Mesenchymal stem cell (in vitro differentiated cells and primary cell): Measurements from ENCODE around the gene SLC41A3.

ENCODE experiments used
- DNase-seq: peaks from one replicate; pipeline ENCODE4 v3.0.0-alpha.2; 2013
- H2AFZ ChIP-seq: one replicate; pipeline ENCODE4 v1.6.1; 2013; ENCODE audit warnings: low read depth, mild to moderate bottlenecking, control low read depth, inconsistent platforms, low read length, moderate library complexity
- H2AK5ac ChIP-seq: 2 replicates; pipeline ENCODE4 v1.6.1; 2013; ENCODE audit warnings: low read length, moderate library complexity, mild to moderate bottlenecking, inconsistent platforms; ENCODE audit not compliant: severe bottlenecking
- H2BK120ac ChIP-seq: one replicate; pipeline ENCODE4 v1.6.1; 2013; ENCODE audit warnings: low read depth, mild to moderate bottlenecking, inconsistent platforms, low read length, moderate library complexity
- H2BK12ac ChIP-seq, 2 experiments: one replicate each; pipeline ENCODE4 v1.6.1; 2013; ENCODE audit warnings: inconsistent platforms in 2 of 2, low read length in 2 of 2, mild to moderate bottlenecking in 2 of 2, moderate library complexity in 2 of 2, control low read depth in 1 of 2
- H2BK15ac ChIP-seq: one replicate; pipeline ENCODE4 v1.6.1; 2013; ENCODE audit warnings: mild to moderate bottlenecking, low read depth, inconsistent platforms; ENCODE audit not compliant: poor library complexity, severe bottlenecking
- H2BK5ac ChIP-seq: 2 replicates; pipeline ENCODE4 v1.6.1; 2013; ENCODE audit warnings: low read depth, mild to moderate bottlenecking, low read length, control low read depth, inconsistent platforms; ENCODE audit not compliant: poor library complexity, severe bottlenecking
- H3K14ac ChIP-seq, 2 experiments: one replicate each; pipeline ENCODE4 v1.6.1; 2013; ENCODE audit warnings: inconsistent platforms in 2 of 2, low read length in 2 of 2, control low read depth in 1 of 2, mild to moderate bottlenecking in 1 of 2, moderate library complexity in 1 of 2
- H3K18ac ChIP-seq, 2 experiments: one replicate each; pipeline ENCODE4 v1.6.1; 2013; ENCODE audit warnings: inconsistent platforms in 2 of 2, low read length in 2 of 2, control low read depth in 1 of 2, low read depth in 1 of 2, mild to moderate bottlenecking in 1 of 2
- H3K23ac ChIP-seq, 2 experiments: one replicate each; pipeline ENCODE4 v1.6.1; 2013; ENCODE audit warnings: inconsistent platforms in 2 of 2, low read length in 2 of 2, mild to moderate bottlenecking in 2 of 2, moderate library complexity in 2 of 2, control low read depth in 1 of 2
- H3K27ac ChIP-seq: 2 replicates; pipeline ENCODE4 v1.5.1; 2013; ENCODE audit warnings: mild to moderate bottlenecking, moderate library complexity, low read length, control low read depth, inconsistent platforms; ENCODE audit not compliant: poor library complexity, severe bottlenecking
- H3K27me3 ChIP-seq, 2 experiments: 2 replicates each; pipeline versions ENCODE4 v1.6.1 to v1.7.0; 2013; ENCODE audit warnings: low read length in 2 of 2, mild to moderate bottlenecking in 2 of 2, moderate library complexity in 2 of 2, control low read depth in 1 of 2, inconsistent platforms in 1 of 2; ENCODE audit not compliant: control insufficient read depth in 1 of 2, insufficient read depth in 1 of 2
- H3K36me3 ChIP-seq, 2 experiments: 2 replicates each; pipeline versions ENCODE4 v1.6.1 to v1.7.0; 2013; ENCODE audit warnings: low read length in 2 of 2, control low read depth in 1 of 2, inconsistent platforms in 1 of 2, low read depth in 1 of 2, mild to moderate bottlenecking in 1 of 2; ENCODE audit not compliant: insufficient read depth in 2 of 2, control insufficient read depth in 1 of 2
- H3K4ac ChIP-seq, 2 experiments: one replicate each; pipeline ENCODE4 v1.6.1; 2013; ENCODE audit warnings: inconsistent platforms in 2 of 2, low read length in 2 of 2, mild to moderate bottlenecking in 2 of 2, moderate library complexity in 2 of 2, control low read depth in 1 of 2, low read depth in 1 of 2
- H3K4me1 ChIP-seq: 2 replicates; pipeline ENCODE4 v1.6.1; 2013; ENCODE audit warnings: low read depth, low read length, control low read depth; ENCODE audit not compliant: control insufficient read depth, insufficient read depth
- H3K4me2 ChIP-seq: 2 replicates; pipeline ENCODE4 v1.6.1; 2013; ENCODE audit warnings: low read length, mild to moderate bottlenecking, inconsistent platforms; ENCODE audit not compliant: poor library complexity, severe bottlenecking
- H3K4me3 ChIP-seq, 2 experiments: 2 replicates each; pipeline versions ENCODE4 v1.5.1 to v1.7.0; 2013; ENCODE audit warnings: low read length in 2 of 2, mild to moderate bottlenecking in 2 of 2, control low read depth in 1 of 2, low read depth in 1 of 2; ENCODE audit not compliant: insufficient read depth in 1 of 2
- H3K79me1 ChIP-seq: replicated peaks from 2 replicates; pipeline ENCODE4 v1.6.1; 2013; ENCODE audit warnings: mild to moderate bottlenecking, control low read depth, low read length, inconsistent platforms; ENCODE audit not compliant: poor library complexity, severe bottlenecking
- H3K9ac ChIP-seq: 2 replicates; pipeline ENCODE4 v1.7.0; 2013; ENCODE audit warnings: mild to moderate bottlenecking, low read length, moderate library complexity
- H3K9me3 ChIP-seq: 2 replicates; pipeline ENCODE4 v1.7.0; 2013; ENCODE audit warnings: mild to moderate bottlenecking, low read length; ENCODE audit not compliant: control insufficient read depth
- H4K8ac ChIP-seq: one replicate; pipeline ENCODE4 v1.6.1; 2013; ENCODE audit warnings: inconsistent platforms, mild to moderate bottlenecking, low read length, moderate library complexity
- H4K91ac ChIP-seq: one replicate; pipeline ENCODE4 v1.6.1; 2013; ENCODE audit warnings: mild to moderate bottlenecking, low read length, inconsistent platforms
- WGBS: methylation state at CpG from one replicate; pipeline ENCODE4 v1.1.7; 2013; ENCODE audit warnings: mixed read lengths; 5-methylcytosine and 5-hydroxymethylcytosine counted together

SLC41A3 gene

GRCh38 chr3:126107957-126108675 is 24.2 kb upstream of the SLC41A3 start:
- WGBS: 87% methylated on average over 7 of the region's 8 CpGs
- H3K79me1 ChIP-seq: no peaks in the 10 kb centered on the region

GRCh38 chr3:126107203-126107939 is 23.4 kb upstream of the SLC41A3 start:
- Histone ChIP-seq H3K9me3 (no peaks in the 10 kb centered on the region), H3K14ac (no peak overlapping the region), H2AFZ (no peak overlapping the region), H3K36me3 (no peaks in the 10 kb centered on the region), H3K9ac (no peak overlapping the region), H3K4me2 (no peak overlapping the region), H3K4me1 (no peaks in the 10 kb centered on the region), H3K23ac (no peak overlapping the region), H3K18ac (no peak overlapping the region), H4K91ac (no peak overlapping the region), H2AK5ac (no peak overlapping the region), H3K27ac (no peak overlapping the region), H2BK5ac (no peak overlapping the region), H2BK120ac (no peak overlapping the region), H2BK12ac (no peak overlapping the region), H3K4me3 (no peak overlapping the region), H3K27me3 (peaks cover 0 to 8% of the 10 kb centered on the region in 2 experiments), H2BK15ac (no peak overlapping the region), H3K79me1 (no peaks in the 10 kb centered on the region), H3K4ac (no peak overlapping the region), H4K8ac (no peak overlapping the region)
- 87% methylated on average over 17 of the region's 17 CpGs for WGBS
- DNase-seq: no peak

More at GRCh38 chr3:126107957-126108675, 24.2 kb upstream of the SLC41A3 start:
- Histone ChIP-seq H3K36me3 (no peaks in the 10 kb centered on the region), H3K4ac (no peak overlapping the region), H2AFZ (no peak overlapping the region), H4K8ac (no peak overlapping the region), H3K27ac (no peak overlapping the region), H2BK5ac (no peak overlapping the region), H3K9me3 (no peaks in the 10 kb centered on the region), H2BK12ac (no peak overlapping the region), H4K91ac (no peak overlapping the region), H3K9ac (no peak overlapping the region), H3K4me3 (no peak overlapping the region), H2AK5ac (no peak overlapping the region), H3K18ac (no peak overlapping the region), H3K14ac (no peak overlapping the region), H3K27me3 (peaks cover 0 to 8% of the 10 kb centered on the region in 2 experiments), H2BK120ac (no peak overlapping the region), H3K4me1 (no peaks in the 10 kb centered on the region), H2BK15ac (no peak overlapping the region), H3K23ac (no peak overlapping the region), H3K4me2 (no peak overlapping the region)
- DNase-seq: no peak

- H3K4me2 ChIP-seq: no peak overlapping the region
- peaks cover 0 to 3% of the 10 kb centered on the region in 2 experiments for H3K27me3 ChIP-seq
- H3K14ac ChIP-seq: no peak overlapping the region
- H3K4me3 ChIP-seq: no peak overlapping the region
- 89% methylated on average over 20 of the region's 21 CpGs for WGBS
- H3K18ac ChIP-seq: no peak overlapping the region
- H2BK5ac ChIP-seq: no peak overlapping the region
- no peak overlapping the region for H4K8ac ChIP-seq
- no peak overlapping the region for H4K91ac ChIP-seq
- H3K27ac ChIP-seq: no peak overlapping the region
- H3K36me3 ChIP-seq: no peaks in the 10 kb centered on the region
- H2BK12ac ChIP-seq: no peak overlapping the region
- H3K9me3 ChIP-seq: no peaks in the 10 kb centered on the region
- DNase-seq: no peak
- no peak overlapping the region for H2AFZ ChIP-seq
- H3K4me1 ChIP-seq: no peaks in the 10 kb centered on the region
- H3K9ac ChIP-seq: no peak overlapping the region
- no peaks in the 10 kb centered on the region for H3K79me1 ChIP-seq
- no peak overlapping the region for H3K23ac ChIP-seq
- no peak overlapping the region for H2BK15ac ChIP-seq
- no peak overlapping the region for H3K4ac ChIP-seq
- H2AK5ac ChIP-seq: no peak overlapping the region
- no peak overlapping the region for H2BK120ac ChIP-seq
Observed at GRCh38 chr3:126106336-126107202, 22.6 kb upstream of the SLC41A3 start.
